GM18502 (cell line): Measurements from ENCODE around the gene SNUPN.

Experiments
- ATAC-seq: cut with Tn5 transposase; IDR thresholded peaks from one replicate; pipeline ENCODE4 v1.9.1; 2021; ENCODE audit warnings: mild to moderate bottlenecking; ENCODE audit not compliant: unreplicated experiment, poor library complexity

Gene SNUPN

GRCh38 chr15:75625542-75626347, at the start of gene SNUPN:
Gene SNUPN, minus strand, starts transcription at chr15:75625725. Its CDS starts 4,674 bp downstream, at chr15:75621051.
- ATAC-seq = peak; percentile 79

GRCh38 chr15:75674366-75674765, 48.8 kb upstream of the SNUPN start:
- no peak for ATAC-seq

GRCh38 chr15:75673426-75674235, 48.1 kb upstream of the SNUPN start:
- ATAC-seq = no peak

- ATAC-seq = no peak
Observed at GRCh38 chr15:75672646-75673425, 47.3 kb upstream of the SNUPN start.

- ATAC-seq = no peak
Observed at GRCh38 chr15:75671730-75672602, 46.4 kb upstream of the SNUPN start.

GRCh38 chr15:75669879-75670212, 44.3 kb upstream of the SNUPN start:
- no peak for ATAC-seq

GRCh38 chr15:75669191-75669878, 43.8 kb upstream of the SNUPN start:
- no peak for ATAC-seq

- ATAC-seq = no peak
Observed at GRCh38 chr15:75666823-75667501, 41.4 kb upstream of the SNUPN start.

- ATAC-seq = no peak
Observed at GRCh38 chr15:75663931-75664421, 38.5 kb upstream of the SNUPN start.

GRCh38 chr15:75662823-75663519, 37.4 kb upstream of the SNUPN start:
- ATAC-seq = no peak

GRCh38 chr15:75661756-75662140, 36.2 kb upstream of the SNUPN start:
- no peak for ATAC-seq

- no peak for ATAC-seq
Observed at GRCh38 chr15:75661100-75661755, 35.7 kb upstream of the SNUPN start.

- no peak for ATAC-seq
Observed at GRCh38 chr15:75659928-75660645, 34.6 kb upstream of the SNUPN start.

- ATAC-seq = no peak
Observed at GRCh38 chr15:75659141-75659771, 33.7 kb upstream of the SNUPN start.

GRCh38 chr15:75656813-75657212, 31.3 kb upstream of the SNUPN start:
- ATAC-seq = no peak

GRCh38 chr15:75656331-75656730, 30.8 kb upstream of the SNUPN start:
- no peak for ATAC-seq
